Stimulated activated CD4-positive, alpha-beta T cell treated with anti-CD3 and anti-CD28 coated beads, TNF-alpha, amount 100 ng/mL, for 48 hours (primary cell): ENCODE measurements around the gene ADAMTS3.
"Not testable (repeated sequence)": the region's sequence is repeated elsewhere in the genome, so short reads cannot be mapped to it uniquely, and the experiment has no call there.

Experiments
- DNase-seq, 3 donors: peaks; one replicate each; pipeline ENCODE4 v3.0.0-alpha.2; 2020; ENCODE audit warnings: low read depth in 3 of 3

ADAMTS3 gene

GRCh38 chr4:72473434-72473900, 95.6 kb downstream of the ADAMTS3 start:
- DNase-seq: no peak

GRCh38 chr4:72471816-72472215, 97.2 kb downstream of the ADAMTS3 start:
- no peak for DNase-seq

- no peak for DNase-seq
These were observed 100.0 kb downstream of the ADAMTS3 start for GRCh38 chr4:72468904-72469502.

- no peak for DNase-seq
These were observed 101.4 kb downstream of the ADAMTS3 start for GRCh38 chr4:72467633-72468032.

- no peak for DNase-seq
These were observed 105.3 kb downstream of the ADAMTS3 start for GRCh38 chr4:72463724-72464123.

- no peak for DNase-seq
These were observed 111.9 kb downstream of the ADAMTS3 start for GRCh38 chr4:72457158-72457557.

- no peak for DNase-seq
These were observed 117.7 kb downstream of the ADAMTS3 start for GRCh38 chr4:72451349-72451748.

- no peak for DNase-seq
These were observed 119.3 kb downstream of the ADAMTS3 start for GRCh38 chr4:72449705-72450104.

GRCh38 chr4:72448231-72448630, 120.8 kb downstream of the ADAMTS3 start:
- DNase-seq: no peak

GRCh38 chr4:72446353-72447055, 122.5 kb downstream of the ADAMTS3 start:
- no peak for DNase-seq

- DNase-seq: no peak
These were observed 124.9 kb downstream of the ADAMTS3 start for GRCh38 chr4:72444092-72444491.

GRCh38 chr4:72442715-72443114, 126.3 kb downstream of the ADAMTS3 start:
- DNase-seq: no peak

GRCh38 chr4:72442147-72442546, 126.9 kb downstream of the ADAMTS3 start:
- no peak for DNase-seq

- no peak for DNase-seq
These were observed 128.6 kb downstream of the ADAMTS3 start for GRCh38 chr4:72440386-72440785.

GRCh38 chr4:72432975-72433374, 136.0 kb downstream of the ADAMTS3 start:
- DNase-seq: no peak

GRCh38 chr4:72432282-72432681, 136.7 kb downstream of the ADAMTS3 start:
- no peak for DNase-seq

- DNase-seq: no peak
These were observed 138.0 kb downstream of the ADAMTS3 start for GRCh38 chr4:72430988-72431387.

- DNase-seq: no peak
These were observed 139.0 kb downstream of the ADAMTS3 start for GRCh38 chr4:72430050-72430449.

GRCh38 chr4:72429397-72429889, 139.6 kb downstream of the ADAMTS3 start:
- no peak for DNase-seq

GRCh38 chr4:72427057-72427456, 142.0 kb downstream of the ADAMTS3 start:
- no peak for DNase-seq

GRCh38 chr4:72425908-72426307, 143.1 kb downstream of the ADAMTS3 start:
- not testable (repeated sequence) for DNase-seq

GRCh38 chr4:72424006-72424405, 145.0 kb downstream of the ADAMTS3 start:
- DNase-seq: no peak

GRCh38 chr4:72422416-72422815, 146.6 kb downstream of the ADAMTS3 start:
- no peak for DNase-seq
